ENCODE data around the gene KLHL29. TPM values are rescaled to one million over a fixed set of nuclear protein-coding genes. Genes with fewer than 3 reads are reported as not detected.

Gene KLHL29
- total RNA-seq, 4 donors from 2014 or later: 10.1 to 27.3 (median 15.7) TPM

DNA sequence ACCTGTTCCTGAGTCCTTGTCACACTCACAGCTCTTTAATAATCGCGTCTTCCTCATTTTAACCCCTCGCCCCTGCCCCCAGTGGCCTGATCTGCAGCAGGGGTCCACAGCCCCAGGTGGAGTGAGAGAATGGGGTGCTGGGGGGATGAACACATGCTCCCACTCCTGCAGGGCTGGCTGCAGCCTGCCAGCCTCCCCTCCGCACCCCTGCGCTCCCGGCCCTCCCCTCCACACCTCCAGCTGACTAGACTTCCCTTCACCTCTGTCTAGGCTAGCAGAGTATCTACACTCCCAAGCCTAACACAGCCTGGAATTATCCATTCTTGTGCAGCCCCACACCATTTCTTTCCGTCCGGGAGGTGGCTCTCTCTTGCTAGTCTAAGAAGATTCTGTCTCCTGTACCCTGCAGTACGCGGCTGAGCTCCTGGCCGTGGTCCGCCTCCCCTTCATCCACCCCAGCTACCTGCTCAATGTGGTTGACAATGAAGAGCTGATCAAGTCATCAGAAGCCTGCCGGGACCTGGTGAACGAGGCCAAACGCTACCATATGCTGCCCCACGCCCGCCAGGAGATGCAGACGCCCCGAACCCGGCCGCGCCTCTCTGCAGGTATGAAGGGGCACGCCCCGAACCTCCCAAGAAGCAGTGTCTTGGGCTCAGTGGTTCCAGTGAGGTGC is 310.4 kb downstream of the KLHL29 start:
- DNase-seq (ENCODE audit: low spot score in 2 of 2): no peak
- whole genome bisulfite sequencing, 2 donors: 94% methylated on average over 24 of the region's 24 CpGs
- H3K4me3 ChIP-seq (ENCODE audit: low read depth, poor library complexity, severe bottlenecking): no peak overlapping the region
- no peak for TF ChIP-seq POLR2A (IDR thresholded peaks at IDR 0.05)
- TF ChIP-seq, protein P1, sequence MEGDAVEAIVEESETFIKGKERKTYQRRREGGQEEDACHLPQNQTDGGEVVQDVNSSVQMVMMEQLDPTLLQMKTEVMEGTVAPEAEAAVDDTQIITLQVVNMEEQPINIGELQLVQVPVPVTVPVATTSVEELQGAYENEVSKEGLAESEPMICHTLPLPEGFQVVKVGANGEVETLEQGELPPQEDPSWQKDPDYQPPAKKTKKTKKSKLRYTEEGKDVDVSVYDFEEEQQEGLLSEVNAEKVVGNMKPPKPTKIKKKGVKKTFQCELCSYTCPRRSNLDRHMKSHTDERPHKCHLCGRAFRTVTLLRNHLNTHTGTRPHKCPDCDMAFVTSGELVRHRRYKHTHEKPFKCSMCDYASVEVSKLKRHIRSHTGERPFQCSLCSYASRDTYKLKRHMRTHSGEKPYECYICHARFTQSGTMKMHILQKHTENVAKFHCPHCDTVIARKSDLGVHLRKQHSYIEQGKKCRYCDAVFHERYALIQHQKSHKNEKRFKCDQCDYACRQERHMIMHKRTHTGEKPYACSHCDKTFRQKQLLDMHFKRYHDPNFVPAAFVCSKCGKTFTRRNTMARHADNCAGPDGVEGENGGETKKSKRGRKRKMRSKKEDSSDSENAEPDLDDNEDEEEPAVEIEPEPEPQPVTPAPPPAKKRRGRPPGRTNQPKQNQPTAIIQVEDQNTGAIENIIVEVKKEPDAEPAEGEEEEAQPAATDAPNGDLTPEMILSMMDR (IDR thresholded peaks at IDR 0.05): no peak
- intact Hi-C loops (cut with DNase I; ENCODE audit: low total_unique reads): no loop called here

DNA sequence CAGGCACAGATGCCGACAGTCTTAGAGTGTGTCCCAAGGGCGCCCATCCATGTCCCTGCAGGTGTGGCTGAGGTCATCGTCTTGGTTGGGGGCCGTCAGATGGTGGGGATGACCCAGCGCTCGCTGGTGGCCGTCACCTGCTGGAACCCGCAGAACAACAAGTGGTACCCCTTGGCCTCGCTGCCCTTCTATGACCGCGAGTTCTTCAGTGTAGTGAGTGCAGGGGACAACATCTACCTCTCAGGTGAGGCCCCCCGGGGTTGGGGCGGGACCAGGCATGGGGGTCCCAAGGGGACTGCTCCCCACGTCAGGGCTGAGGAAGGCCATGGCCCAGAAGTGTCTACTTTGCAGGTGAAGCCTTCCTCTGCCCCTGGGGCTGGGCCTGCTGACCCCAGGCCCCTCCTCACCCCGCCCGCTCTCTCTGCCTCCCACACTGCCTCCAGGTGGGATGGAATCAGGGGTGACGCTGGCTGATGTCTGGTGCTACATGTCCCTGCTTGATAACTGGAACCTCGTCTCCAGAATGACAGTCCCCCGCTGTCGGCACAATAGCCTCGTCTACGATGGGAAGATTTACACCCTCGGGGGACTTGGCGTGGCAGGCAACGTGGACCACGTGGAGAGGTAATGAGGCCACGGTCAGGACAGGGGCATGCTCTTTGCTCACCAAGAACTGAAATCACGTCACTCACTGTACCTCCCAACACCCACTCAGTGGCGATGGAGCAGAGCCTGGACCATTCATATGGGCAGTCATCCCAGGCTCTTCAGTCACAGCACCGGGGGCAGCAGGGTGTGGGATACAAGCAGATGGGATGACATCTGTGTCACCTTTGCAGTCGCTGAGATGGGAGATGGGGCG is 311.1 kb downstream of the KLHL29 start:
- TF ChIP-seq POLR2A (IDR thresholded peaks at IDR 0.05): no peak
- TF ChIP-seq, protein P1 (IDR thresholded peaks at IDR 0.05): no peak
- 89 to 92% methylated on average over 28 to 31 of the region's 32 CpGs for WGBS, 2 donors
- H3K4me3 ChIP-seq (ENCODE audit: low read depth, poor library complexity, severe bottlenecking): no peak overlapping the region

DNA sequence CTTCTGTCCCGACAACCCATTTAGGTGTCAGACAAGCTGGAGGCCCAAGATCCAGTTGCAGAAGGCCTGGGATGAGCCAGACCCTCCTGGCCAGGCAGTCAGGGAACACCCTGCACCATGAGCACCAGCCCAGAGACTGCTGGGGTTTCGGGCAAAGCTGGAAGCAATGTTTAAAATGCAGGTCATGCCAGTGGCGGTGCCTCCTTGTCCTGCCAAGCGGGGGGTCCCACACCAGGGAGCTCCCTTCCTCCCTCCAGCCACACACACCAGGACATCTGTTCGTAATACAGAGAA is 311.7 kb downstream of the KLHL29 start:
- no peak overlapping the region for H3K4me3 ChIP-seq (ENCODE audit: low read depth, poor library complexity, severe bottlenecking)
- intact Hi-C loops (cut with DNase I; ENCODE audit: low total_unique reads): no loop called here
- DNase-seq (ENCODE audit: low spot score in 2 of 2): no peak
- no peak for TF ChIP-seq POLR2A (IDR thresholded peaks at IDR 0.05)
- TF ChIP-seq, protein P1 (IDR thresholded peaks at IDR 0.05): no peak
- WGBS, 2 donors: 73 to 90% methylated on average over 5 of the region's 5 CpGs

More for the DNA sequence above, 311.1 kb downstream of the KLHL29 start:
- no peak for DNase-seq (ENCODE audit: low spot score in 2 of 2)
- intact Hi-C loops (cut with DNase I; ENCODE audit: low total_unique reads): no loop called here

DNA sequence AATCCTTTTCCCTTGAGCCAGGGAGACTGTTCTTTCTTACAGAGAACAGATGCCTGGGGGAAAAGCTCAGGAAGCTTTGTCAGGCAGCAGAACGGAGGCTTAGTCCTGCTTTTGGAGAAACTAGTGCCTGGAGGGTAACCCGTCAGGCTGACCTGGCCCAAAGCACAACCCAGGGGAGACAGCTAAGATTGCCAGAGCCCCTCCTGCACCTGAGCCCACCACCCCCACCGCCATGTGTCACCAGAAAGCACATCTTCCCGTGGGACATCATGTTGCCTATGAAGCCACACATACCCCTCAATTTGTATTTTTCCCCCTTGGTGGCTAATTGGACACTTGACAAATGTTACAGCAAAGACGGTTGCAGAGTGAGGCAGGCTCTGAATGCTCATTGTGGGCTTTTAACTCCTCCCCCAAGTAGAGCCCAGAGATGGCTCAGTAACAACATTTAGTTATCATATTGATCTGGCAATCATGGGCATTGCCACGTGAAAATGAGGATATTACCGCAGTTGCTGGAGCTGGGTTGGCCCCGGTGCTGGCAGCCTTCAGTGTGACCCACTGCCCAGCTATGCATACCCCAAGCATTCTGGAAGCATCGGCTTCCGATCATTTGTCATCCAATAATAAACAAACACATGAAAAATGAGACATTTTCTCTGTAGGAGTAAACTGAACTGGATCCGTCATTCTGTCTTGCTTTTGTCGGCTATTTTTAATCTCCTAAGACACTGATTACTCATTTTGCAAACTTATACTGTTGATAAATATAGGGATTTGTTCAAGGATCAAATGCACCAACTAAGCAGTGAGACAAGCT is 312.5 kb downstream of the KLHL29 start:
- TF ChIP-seq, protein P1 (IDR thresholded peaks at IDR 0.05): no peak
- TF ChIP-seq POLR2A (IDR thresholded peaks at IDR 0.05): no peak
- DNase-seq (ENCODE audit: low spot score in 2 of 2): no peak
- WGBS, 2 donors: 84 to 87% methylated on average over 12 of the region's 12 CpGs
- no peak overlapping the region for H3K4me3 ChIP-seq (ENCODE audit: low read depth, poor library complexity, severe bottlenecking)
- intact Hi-C loops (cut with DNase I; ENCODE audit: low total_unique reads): no loop called here

DNA sequence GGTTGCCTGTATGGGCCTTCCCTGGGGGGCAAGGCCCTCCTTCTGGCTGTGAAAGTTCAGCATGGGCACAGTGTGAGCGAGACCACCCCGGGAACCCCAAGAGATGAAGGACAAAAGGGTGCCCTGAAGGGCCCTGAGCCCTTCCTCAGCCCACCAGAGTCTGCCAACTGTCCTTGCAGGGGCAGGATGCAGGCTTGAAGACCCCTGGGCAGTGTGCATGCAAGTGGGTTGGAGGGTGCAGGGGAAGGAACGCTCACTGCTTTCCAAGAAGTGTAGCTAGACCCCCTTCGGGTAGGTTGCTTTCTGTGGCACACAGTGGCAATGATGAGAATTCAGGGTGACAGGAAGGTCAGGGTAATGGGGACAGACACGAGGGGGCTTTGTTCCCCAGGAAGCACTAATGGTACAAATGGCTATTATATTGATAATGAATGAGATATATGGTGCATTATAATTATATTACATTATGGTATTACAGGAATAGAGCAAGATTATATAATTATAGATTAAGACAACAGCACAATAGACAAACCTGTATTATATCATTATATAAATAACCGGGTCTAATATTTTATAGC is 313.2 kb downstream of the KLHL29 start:
- 89 to 93% methylated on average over 6 of the region's 6 CpGs for WGBS, 2 donors
- TF ChIP-seq, protein P1 (IDR thresholded peaks at IDR 0.05): no peak
- no peak for TF ChIP-seq POLR2A (IDR thresholded peaks at IDR 0.05)
- DNase-seq (ENCODE audit: low spot score in 2 of 2): no peak
- H3K4me3 ChIP-seq (ENCODE audit: low read depth, poor library complexity, severe bottlenecking): no peak overlapping the region
- intact Hi-C loops (cut with DNase I; ENCODE audit: low total_unique reads): no loop called here
